Heart left ventricle (tissue), 13 donors: Measurements from ENCODE around the gene SNX25.

ENCODE experiments used
- CTCF ChIP-seq, 12 donors: fragments of 200-600 bp; sonication (generic) in 4 of 12; IDR thresholded peaks; one replicate each; pipeline versions ENCODE4 v1.5.0 to v1.8.0; 2018 to 2022; ENCODE audit warnings: antibody characterized with exemption in 12 of 12, mild to moderate bottlenecking in 5 of 12
- POLR2A ChIP-seq, 2 donors: fragments of 450-650 bp; IDR thresholded peaks; one replicate each; pipeline ENCODE4 v1.6.1; 2017; ENCODE audit warnings: antibody characterized with exemption in 2 of 2, mild to moderate bottlenecking in 2 of 2, moderate library complexity in 2 of 2
- donor health status: ischemic (EF 13 %, LVEDD 7.1; RV severe dilation, severe dysfunction).
- donor health status: DM: no; HTN: yes; CAD: no.
- donor health status: DM: no; HTN: no; CAD: no.
- donor health status: ischemic (EF 25% LVEDD 6.9; RV normal size, moderate dysfunction).
- donor health status: ischemic (EF 25% LVEDD 5.7; RV mildly dilated, moderate dysfunction).
- donor health status: ischemic (EF 35%, LVEDD 5.7; RV mildly dilated, moderate dysfunction).
- donor health status: nonischemic (EF 11% LVEDD 7.7; RV severe dilation, severe dysfunction).
- donor health status: DM: yes; HTN: yes; CAD: no.
- donor health status: PGD.
- donor health status: ischemic (EF 29% LVEDD 5.4; RV normal size, mild dysfunction).
- donor health status: nonischemic (EF 23%, LVEDD 6.1; RV moderate dilation, normal function).

GRCh38 chr4:185380320-185380719 lies 170.9 kb downstream of the SNX25 start:
- TF ChIP-seq CTCF (IDR thresholded peaks at IDR 0.05), result no peak
- no peak for TF ChIP-seq POLR2A (IDR thresholded peaks at IDR 0.05)
